Keratinocyte (primary cell): ENCODE measurements around the gene TPRN.

ENCODE experiments used
- CTCF ChIP-seq, 3 experiments: IDR thresholded peaks in 1 of 3; conservative IDR thresholded peaks in 1 of 3; optimal IDR thresholded peaks in 1 of 3; 2 replicates in 2 of 3; 3 replicates in 1 of 3; pipeline versions ENCODE3 to v1.5.1; 2011; ENCODE audit warnings: low read length in 3 of 3, mild to moderate bottlenecking in 3 of 3, moderate library complexity in 2 of 3, control low read depth in 1 of 3, inconsistent platforms in 1 of 3; ENCODE audit not compliant: insufficient read depth in 2 of 3; ENCODE audit errors: extremely low read depth in 1 of 3
- EZH2 ChIP-seq: IDR thresholded peaks from one replicate; pipeline ENCODE4 v1.6.1; 2012; ENCODE audit warnings: inconsistent platforms, mild to moderate bottlenecking, low read length, moderate library complexity

GRCh38 chr9:137190315-137190856 lies 10.2 kb downstream of the TPRN start:
- TF ChIP-seq CTCF (optimal IDR thresholded peaks at IDR 0.05 in 1 of 3, IDR thresholded peaks at IDR 0.05 in 1 of 3, conservative IDR thresholded peaks at IDR 0.05 in 1 of 3; ENCODE audit: extremely low read depth in 1 of 3, insufficient read depth in 2 of 3, low read length in 3 of 3) (no peak), EZH2 (no peak)
